Stomach (tissue), 9 donors: ENCODE data around the gene SMAD7. TPM values are rescaled to one million over a fixed set of nuclear protein-coding genes. Genes with fewer than 3 reads are reported as not detected.
A peak's percentile ranks its signal among the peaks of the same experiment; 100 is the strongest.

Experiments used
- DNase-seq, 2 donors: peaks; one replicate each; pipeline versions ENCODE4 v3.0.0 to v3.0.0-alpha.2; 2013 to 2019
- H3K27ac ChIP-seq, 5 donors: fragments of 200-600 bp in 4 of 5; sonication (generic) in 4 of 5; one replicate each; pipeline ENCODE4 v1.5.1; 2013 to 2019; ENCODE audit warnings: mild to moderate bottlenecking in 1 of 5, moderate library complexity in 1 of 5
- H3K27me3 ChIP-seq, 3 donors: fragments of 200-600 bp; sonication (generic); one replicate each; pipeline ENCODE4 v1.5.1; 2017 to 2019; ENCODE audit warnings: mixed run types in 1 of 3
- H3K36me3 ChIP-seq, 4 donors: fragments of 200-600 bp; sonication (generic); 1 replicate in 3 of 4; 2 replicates in 1 of 4; pipeline ENCODE4 v1.5.1; 2016 to 2019
- H3K4me1 ChIP-seq, 4 donors: fragments of 200-600 bp; sonication (generic); one replicate each; pipeline ENCODE4 v1.5.1; 2016 to 2019
- H3K4me3 ChIP-seq, 4 donors: fragments of 200-600 bp; sonication (generic) in 3 of 4; one replicate each; pipeline ENCODE4 v1.5.1; 2016 to 2019; ENCODE audit warnings: mild to moderate bottlenecking in 1 of 4
- H3K9me3 ChIP-seq, 4 donors: fragments of 200-600 bp; sonication (generic); one replicate each; pipeline ENCODE4 v1.5.1; 2016 to 2019
- EP300 ChIP-seq: sonication (generic); formaldehyde crosslinking; IDR thresholded peaks from one replicate; pipeline ENCODE4 v1.6.1; 2017; ENCODE audit warnings: antibody characterized with exemption
- POLR2A ChIP-seq, 4 donors: fragments of 450-650 bp; IDR thresholded peaks; one replicate each; pipeline ENCODE4 v1.6.1; 2016; ENCODE audit warnings: antibody characterized with exemption in 4 of 4, control low read depth in 2 of 4, mild to moderate bottlenecking in 1 of 4, moderate library complexity in 1 of 4
- POLR2AphosphoS5 ChIP-seq, 3 donors: sonication (generic); formaldehyde crosslinking; IDR thresholded peaks; one replicate each; pipeline ENCODE4 v1.6.1; 2016; ENCODE audit warnings: antibody characterized with exemption in 3 of 3
- WGBS, 5 donors: extraction: QIAGEN DNeasy Blood & Tissue Kit in 3 of 5; methylation state at CpG; one replicate each; pipeline versions ENCODE4 v1.1.5 to v1.1.7; 2013 to 2018; 5-methylcytosine and 5-hydroxymethylcytosine counted together
- intact Hi-C: fragments of 100-400 bp; cut with DNase I; formaldehyde crosslinking; loops from one replicate; pipeline ENCODE4 v1.15.1; 2023; ENCODE audit warnings: low total_unique reads
- polyA plus RNA-seq, 3 donors: library from polyadenylated mRNA; stranded (reverse); fragments of 200-250 nt; gene quantifications; one replicate each; pipeline ENCODE4 v1.2.3, GENCODE V29; 2013
- total RNA-seq, 5 donors: library from RNA; depleted of rRNA; stranded (reverse); fragments of >200 nt; gene quantifications; one replicate each; pipeline versions ENCODE4 v1.1.0 to v1.2.3, GENCODE V29; 2014 to 2016
- TF ChIP-seq, protein P1 (sequence below), 7 experiments: fragments of 450-650 bp in 4 of 7; fragments of 200-600 bp in 3 of 7; sonication (generic) in 3 of 7; IDR thresholded peaks; one replicate each; pipeline ENCODE4 v1.5.1; 2016 to 2019; ENCODE audit warnings: antibody characterized with exemption in 7 of 7, control low read depth in 2 of 7, mild to moderate bottlenecking in 1 of 7
- donor health status: healthy with polysubstance abuse.
- donor health status: Bipolar disorder and iron deficiency.
- donor health status: healthy.

SMAD7 gene
- total and polyA plus RNA-seq, 8 donors = 4.5 to 123 (median 10.6) TPM

DNA sequence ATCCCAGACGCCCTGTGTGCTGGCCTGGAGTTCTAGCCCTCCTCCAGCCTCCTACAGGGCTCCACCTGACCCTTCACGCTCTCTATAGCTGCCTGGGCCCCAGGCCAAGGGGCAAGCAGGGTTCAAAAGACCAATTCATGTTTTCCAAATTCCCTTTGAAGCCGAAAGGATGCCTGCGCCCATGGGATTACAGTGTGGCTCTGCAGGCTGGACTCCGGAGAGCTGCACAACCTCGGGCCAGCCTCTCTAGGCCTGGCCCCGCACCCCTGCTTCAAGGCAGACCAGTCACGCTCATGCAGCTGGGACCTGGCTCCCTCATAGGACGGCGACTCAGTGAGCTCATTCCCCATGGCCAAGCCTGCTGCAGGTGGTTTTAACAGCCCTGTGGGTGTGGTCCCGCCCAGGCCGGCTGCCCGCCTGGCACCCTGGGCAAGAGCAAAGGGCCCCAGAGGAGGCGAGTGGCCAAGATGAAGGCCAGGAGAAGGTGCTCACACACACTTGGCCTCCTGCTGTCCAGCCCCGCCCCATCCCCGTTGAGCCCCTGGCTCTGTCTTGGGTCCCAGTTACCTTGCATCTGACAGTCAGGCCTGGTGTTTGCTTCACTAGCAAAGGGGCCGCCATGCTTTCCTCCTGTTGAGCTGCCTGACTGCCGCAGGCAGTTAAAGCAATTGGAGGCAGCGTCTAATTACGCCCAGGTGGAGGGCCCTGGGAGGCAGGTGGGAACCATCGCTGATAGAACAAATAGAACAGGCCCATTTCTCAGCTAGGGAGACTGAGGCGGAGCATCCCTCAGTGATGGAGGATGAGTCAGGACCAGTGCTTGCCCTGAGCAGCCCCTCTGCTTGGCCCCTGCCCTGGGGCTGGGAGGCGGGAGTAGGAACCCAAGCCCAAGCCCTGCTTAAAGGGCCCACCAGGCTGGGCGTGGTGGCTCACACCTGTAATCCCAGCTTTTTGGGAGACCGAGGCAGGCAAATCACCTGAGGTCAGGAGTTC lies 56.9 kb downstream of the SMAD7 start:
- 73 to 79% (median 78%) methylated on average over 15 to 25 of the region's 25 CpGs for WGBS, 5 donors
- intact Hi-C loops = no loop called here

GRCh38 chr18:48893061-48893607 lies 57.6 kb downstream of the SMAD7 start:
- Histone ChIP-seq H3K36me3 (no peaks in the 10 kb centered on the region), H3K27me3 (no peaks in the 10 kb centered on the region), H3K27ac (no peak overlapping the region), H3K9me3 (no peaks in the 10 kb centered on the region), H3K4me3 (no peak overlapping the region), H3K4me1 (peaks cover 0 to 41% (median 19%) of the 10 kb centered on the region in 4 donors)
- intact Hi-C loops = no loop called here
- 72 to 86% (median 82%) methylated on average over 9 to 14 of the region's 14 CpGs for whole genome bisulfite sequencing, 5 donors
- TF ChIP-seq POLR2A (IDR thresholded peaks at IDR 0.05) (no peak), POLR2AphosphoS5 (IDR thresholded peaks at IDR 0.05) (no peak), EP300 (no peak)
- TF ChIP-seq, protein P1, sequence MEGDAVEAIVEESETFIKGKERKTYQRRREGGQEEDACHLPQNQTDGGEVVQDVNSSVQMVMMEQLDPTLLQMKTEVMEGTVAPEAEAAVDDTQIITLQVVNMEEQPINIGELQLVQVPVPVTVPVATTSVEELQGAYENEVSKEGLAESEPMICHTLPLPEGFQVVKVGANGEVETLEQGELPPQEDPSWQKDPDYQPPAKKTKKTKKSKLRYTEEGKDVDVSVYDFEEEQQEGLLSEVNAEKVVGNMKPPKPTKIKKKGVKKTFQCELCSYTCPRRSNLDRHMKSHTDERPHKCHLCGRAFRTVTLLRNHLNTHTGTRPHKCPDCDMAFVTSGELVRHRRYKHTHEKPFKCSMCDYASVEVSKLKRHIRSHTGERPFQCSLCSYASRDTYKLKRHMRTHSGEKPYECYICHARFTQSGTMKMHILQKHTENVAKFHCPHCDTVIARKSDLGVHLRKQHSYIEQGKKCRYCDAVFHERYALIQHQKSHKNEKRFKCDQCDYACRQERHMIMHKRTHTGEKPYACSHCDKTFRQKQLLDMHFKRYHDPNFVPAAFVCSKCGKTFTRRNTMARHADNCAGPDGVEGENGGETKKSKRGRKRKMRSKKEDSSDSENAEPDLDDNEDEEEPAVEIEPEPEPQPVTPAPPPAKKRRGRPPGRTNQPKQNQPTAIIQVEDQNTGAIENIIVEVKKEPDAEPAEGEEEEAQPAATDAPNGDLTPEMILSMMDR (IDR thresholded peaks at IDR 0.05) = no peak
- DNase-seq = no peak

More for the DNA sequence above, 56.9 kb downstream of the SMAD7 start:
- Histone ChIP-seq H3K4me3 (no peak overlapping the region), H3K9me3 (no peaks in the 10 kb centered on the region), H3K4me1 (peaks cover 0 to 40% (median 19%) of the 10 kb centered on the region in 4 donors), H3K27me3 (no peaks in the 10 kb centered on the region), H3K36me3 (no peaks in the 10 kb centered on the region), H3K27ac (no peak overlapping the region)
- DNase-seq = peak in 1 of 2 donors; percentile 53
- no peak for TF ChIP-seq POLR2AphosphoS5 (IDR thresholded peaks at IDR 0.05)
- TF ChIP-seq, protein P1 (IDR thresholded peaks at IDR 0.05) = no peak

DNA sequence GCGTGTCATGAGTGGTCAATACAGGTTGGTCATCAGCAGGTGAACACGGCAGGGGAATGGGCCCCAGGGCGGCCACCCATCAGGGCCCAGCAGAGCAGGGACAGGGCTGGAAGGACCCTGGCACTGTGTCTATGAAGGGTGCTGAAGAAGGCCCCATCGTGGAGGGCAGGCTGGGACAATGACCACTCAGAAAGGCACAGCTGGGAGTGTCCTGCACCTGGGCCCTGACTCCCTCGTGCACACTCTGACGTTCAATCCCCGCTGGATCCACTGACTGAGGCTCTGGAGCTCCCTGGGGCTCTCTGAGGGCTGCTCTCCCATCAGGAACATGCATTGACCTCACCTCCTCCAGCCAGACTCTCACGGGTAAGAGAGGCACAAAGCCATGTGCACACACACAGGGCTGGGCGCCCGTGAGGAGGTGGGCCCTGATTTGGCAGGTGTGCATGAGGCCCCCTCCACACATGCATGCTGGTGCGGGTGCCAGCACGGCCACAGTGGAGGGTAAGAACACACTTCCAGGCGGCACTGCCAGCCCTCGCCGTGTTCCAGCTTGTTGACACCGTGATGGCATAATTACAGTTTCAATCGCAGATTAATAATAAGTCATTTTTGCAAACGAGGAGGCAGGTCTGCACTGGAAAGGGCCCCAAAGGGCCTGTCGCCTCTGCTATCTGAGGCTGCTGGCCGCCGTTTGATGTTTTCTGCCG lies 58.5 kb downstream of the SMAD7 start:
- no peak overlapping the region for H3K4me3 ChIP-seq
- H3K4me1 ChIP-seq = peaks cover 0 to 37% (median 20%) of the 10 kb centered on the region in 4 donors
- no peak for DNase-seq
- H3K36me3 ChIP-seq = no peaks in the 10 kb centered on the region
- 79 to 94% (median 88%) methylated on average over 18 to 22 of the region's 22 CpGs for WGBS, 5 donors
- H3K9me3 ChIP-seq = no peaks in the 10 kb centered on the region
- H3K27me3 ChIP-seq = no peaks in the 10 kb centered on the region
- no peak overlapping the region for H3K27ac ChIP-seq
- TF ChIP-seq POLR2A (IDR thresholded peaks at IDR 0.05) = no peak
- no peak for TF ChIP-seq EP300
- no peak for TF ChIP-seq POLR2AphosphoS5 (IDR thresholded peaks at IDR 0.05)
- TF ChIP-seq, protein P1 (IDR thresholded peaks at IDR 0.05) = no peak
- intact Hi-C loops = no loop called here

- WGBS, 5 donors = 93 to 100% (median 97%) methylated on average over 4 of the region's 4 CpGs
- Histone ChIP-seq H3K27me3 (no peaks in the 10 kb centered on the region), H3K4me1 (peaks cover 0 to 31% (median 18%) of the 10 kb centered on the region in 4 donors), H3K4me3 (no peak overlapping the region), H3K9me3 (no peaks in the 10 kb centered on the region), H3K27ac (no peak overlapping the region), H3K36me3 (no peaks in the 10 kb centered on the region)
- intact Hi-C loops = no loop called here
- DNase-seq = no peak
- no peak for TF ChIP-seq POLR2AphosphoS5 (IDR thresholded peaks at IDR 0.05)
- TF ChIP-seq, protein P1 (IDR thresholded peaks at IDR 0.05) = no peak
- no peak for TF ChIP-seq POLR2A (IDR thresholded peaks at IDR 0.05)
Measured at GRCh38 chr18:48891721-48892120, 59.0 kb downstream of the SMAD7 start.
